Mucosa of stomach (tissue), 1 donor: ENCODE results near the gene UNC13B.

ENCODE experiments used
- H3K27me3 ChIP-seq: one replicate; pipeline ENCODE4 v1.7.0; 2013; ENCODE audit warnings: mild to moderate bottlenecking, low read length; ENCODE audit not compliant: control insufficient read depth, insufficient read depth
- H3K36me3 ChIP-seq: one replicate; pipeline ENCODE4 v1.7.0; 2013; ENCODE audit warnings: low read length; ENCODE audit not compliant: control insufficient read depth, insufficient read depth
- H3K4me1 ChIP-seq: one replicate; pipeline ENCODE4 v1.7.0; 2013; ENCODE audit warnings: mild to moderate bottlenecking, low read length; ENCODE audit not compliant: control insufficient read depth, insufficient read depth
- H3K4me3 ChIP-seq: one replicate; pipeline ENCODE4 v1.7.0; 2013; ENCODE audit warnings: low read length
- H3K9ac ChIP-seq: one replicate; pipeline ENCODE4 v1.7.0; 2013; ENCODE audit warnings: mild to moderate bottlenecking, low read length, moderate library complexity
- H3K9me3 ChIP-seq: one replicate; pipeline ENCODE4 v1.7.0; 2013; ENCODE audit warnings: mild to moderate bottlenecking, low read length, moderate library complexity; ENCODE audit not compliant: control insufficient read depth
- donor health status: Pancreatic carcinoma.

Gene UNC13B

DNA sequence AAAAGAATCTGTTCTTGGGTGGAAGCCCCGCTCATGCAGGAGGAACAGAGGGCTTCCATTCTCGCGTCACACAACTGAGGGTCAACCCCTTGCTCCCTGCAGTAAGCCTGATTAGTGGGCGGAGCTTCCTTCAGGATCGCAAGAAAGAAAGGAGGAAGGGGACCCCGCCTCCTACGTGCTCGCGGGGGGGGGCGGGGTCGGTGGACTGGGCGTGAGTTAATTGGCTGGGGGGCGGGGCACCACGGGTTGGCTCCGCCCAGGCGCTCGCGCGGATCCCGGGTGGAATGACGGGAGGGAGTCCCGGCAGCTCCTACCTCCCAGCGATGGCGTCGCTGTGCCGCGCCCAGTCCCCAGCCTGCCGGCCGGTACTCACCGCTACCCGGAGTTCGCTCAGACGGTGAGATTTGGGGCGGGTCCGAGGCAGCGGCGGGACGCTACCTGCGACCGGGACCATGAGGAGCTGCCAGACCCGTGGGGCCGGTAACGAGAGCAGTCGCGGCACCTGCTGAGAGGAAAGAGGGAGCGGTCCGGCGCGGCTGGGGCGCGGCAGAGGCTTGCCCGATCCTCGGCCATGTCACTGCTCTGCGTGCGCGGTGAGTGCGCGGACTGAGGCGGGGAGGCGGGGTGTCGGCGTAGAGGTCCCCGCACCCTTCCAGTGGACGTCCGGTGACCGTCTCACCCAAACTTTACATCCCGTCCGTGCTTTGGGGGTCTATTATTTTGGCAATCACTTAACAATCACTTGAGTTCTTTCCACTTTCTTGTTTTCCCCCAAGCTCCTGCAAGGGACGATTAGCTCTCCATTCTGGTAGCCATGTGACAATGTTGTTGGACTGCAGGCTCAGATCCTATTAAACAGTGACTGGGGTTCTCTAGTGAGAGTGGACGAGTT lies at the start of gene UNC13B:
TSS of gene UNC13B (plus strand) at position 297 of the 892 bp plus-strand sequence. CDS start at position 572, 275 bp downstream.
- Histone ChIP-seq H3K4me1 (no peaks in the 10 kb centered on the region), H3K4me3 (peak within 1 kb of the TSS; percentile 56), H3K9ac (peak within 1 kb of the TSS; percentile 62), H3K27me3 (no peaks in the 10 kb centered on the region), H3K9me3 (no peaks in the 10 kb centered on the region), H3K36me3 (no peaks in the 10 kb centered on the region)

DNA sequence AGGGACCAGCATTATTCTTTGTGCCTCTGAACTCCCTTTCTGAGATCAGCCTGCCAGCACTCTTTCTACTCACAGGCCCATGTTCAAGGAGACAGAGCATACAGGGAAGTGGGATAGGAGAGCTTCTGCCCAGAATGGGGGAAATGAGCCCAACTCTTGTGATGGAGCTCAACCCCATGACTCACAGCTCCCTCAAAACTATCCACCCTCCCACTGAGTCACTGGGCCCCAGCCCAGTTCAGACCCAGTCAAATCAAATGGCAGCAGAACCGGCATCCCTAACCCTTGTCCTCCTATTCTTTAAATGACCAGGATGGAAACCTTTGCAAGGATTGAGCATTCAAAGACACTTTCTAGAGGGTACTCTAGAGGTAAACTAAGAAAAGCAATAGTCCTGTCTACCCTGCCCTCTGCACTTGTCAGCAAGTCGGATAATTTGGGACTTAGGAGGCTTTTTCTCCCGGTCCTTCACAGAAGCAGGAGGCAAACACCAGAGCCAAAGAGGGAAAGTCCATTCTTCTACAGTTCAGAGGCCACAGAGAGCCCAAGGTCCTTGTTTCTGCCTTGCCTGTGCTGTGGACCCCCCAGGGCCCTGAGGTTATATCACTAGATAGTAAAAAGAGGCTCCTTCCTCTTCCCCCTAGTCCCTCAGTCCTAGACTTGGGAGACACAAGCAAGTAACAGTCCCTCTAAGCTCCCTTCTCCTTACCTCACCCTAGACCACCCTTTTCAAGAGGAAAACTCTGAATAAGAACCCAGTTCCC lies 49.4 kb upstream of the UNC13B start:
- H3K36me3 ChIP-seq: no peaks in the 10 kb centered on the region
- no peak overlapping the region for H3K4me3 ChIP-seq
- H3K9me3 ChIP-seq: no peaks in the 10 kb centered on the region
- H3K4me1 ChIP-seq: peaks cover 38% of the 10 kb centered on the region
- H3K27me3 ChIP-seq: no peaks in the 10 kb centered on the region
- H3K9ac ChIP-seq: peak overlapping the region; percentile 32

DNA sequence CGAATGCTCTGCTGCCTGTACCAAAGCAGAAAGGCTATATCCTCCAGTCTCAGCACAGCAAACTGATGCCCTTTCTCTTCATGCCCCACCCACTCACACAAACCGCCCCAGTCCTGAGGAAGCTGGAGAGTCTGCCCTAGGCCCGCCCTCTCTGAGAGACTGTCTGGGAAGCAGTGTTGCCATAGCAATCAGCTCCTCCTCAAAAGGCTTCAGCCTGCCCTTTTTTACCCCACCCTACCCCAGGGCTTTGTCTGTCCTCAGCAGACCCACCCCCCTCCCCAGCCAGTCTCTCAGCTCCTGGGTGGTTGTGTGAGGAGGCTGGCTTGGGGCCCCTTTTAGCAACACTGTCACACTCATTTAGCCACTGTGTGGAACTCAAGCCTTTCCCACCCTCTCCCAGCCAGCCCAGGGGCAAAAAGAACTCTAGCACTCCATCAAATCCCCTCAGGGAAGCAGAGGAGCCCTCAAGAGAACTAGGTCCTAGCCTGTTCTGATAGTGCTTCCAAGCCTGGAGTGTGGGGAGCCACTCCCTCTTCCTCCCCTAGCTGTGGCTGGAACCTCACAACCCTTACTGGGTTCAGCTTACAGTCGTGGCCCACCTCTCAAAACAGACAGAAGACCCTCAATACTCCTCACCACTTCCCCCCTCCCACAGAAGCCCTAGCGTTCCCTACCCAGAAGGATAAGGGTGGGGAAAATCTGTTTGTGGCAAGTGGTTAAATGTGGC lies 47.5 kb upstream of the UNC13B start:
- Histone ChIP-seq H3K27me3 (no peaks in the 10 kb centered on the region), H3K9ac (peak overlapping the region; percentile 64), H3K9me3 (no peaks in the 10 kb centered on the region), H3K4me3 (peak overlapping the region; percentile 91), H3K36me3 (no peaks in the 10 kb centered on the region), H3K4me1 (peaks cover 38% of the 10 kb centered on the region)

DNA sequence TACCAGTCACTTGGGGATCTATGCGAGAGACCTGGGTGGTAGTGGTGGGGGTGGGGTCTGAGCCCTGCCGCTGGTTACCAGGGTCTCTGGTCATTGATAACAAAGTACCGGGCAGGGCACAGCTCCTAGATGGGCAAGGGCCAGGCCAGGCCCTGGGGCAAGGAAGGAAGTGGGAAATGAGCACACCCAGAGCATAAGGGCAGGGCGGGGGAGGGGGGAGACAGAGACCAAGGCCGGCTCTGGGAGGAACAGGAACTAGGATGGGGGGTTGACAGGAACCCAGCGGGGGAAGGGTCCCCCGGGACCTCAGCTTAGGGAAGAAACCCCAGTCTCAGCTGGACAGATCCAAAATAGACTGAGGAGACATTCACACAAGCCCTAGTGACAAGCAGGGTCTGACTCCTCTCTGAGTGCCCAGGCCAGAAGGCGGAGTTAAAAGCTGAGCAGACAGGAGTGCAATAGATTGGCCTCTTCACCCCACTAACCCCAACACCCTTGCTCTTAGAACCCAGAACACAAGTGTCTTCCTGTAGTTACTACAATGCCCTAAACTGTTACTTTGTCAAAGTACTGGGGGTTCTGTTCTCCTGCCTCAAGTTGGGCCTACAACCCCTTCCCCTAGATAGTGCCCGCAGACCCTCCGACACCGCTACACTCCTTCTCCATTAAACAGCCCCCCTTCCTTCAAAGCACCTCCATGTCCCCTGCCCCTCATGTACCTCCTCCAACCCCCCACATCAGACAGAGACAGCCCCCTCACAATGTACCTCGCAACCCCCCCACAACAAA lies 46.8 kb upstream of the UNC13B start:
- peaks cover 36% of the 10 kb centered on the region for H3K4me1 ChIP-seq
- H3K9ac ChIP-seq: peak overlapping the region; percentile 64
- no peaks in the 10 kb centered on the region for H3K36me3 ChIP-seq

DNA sequence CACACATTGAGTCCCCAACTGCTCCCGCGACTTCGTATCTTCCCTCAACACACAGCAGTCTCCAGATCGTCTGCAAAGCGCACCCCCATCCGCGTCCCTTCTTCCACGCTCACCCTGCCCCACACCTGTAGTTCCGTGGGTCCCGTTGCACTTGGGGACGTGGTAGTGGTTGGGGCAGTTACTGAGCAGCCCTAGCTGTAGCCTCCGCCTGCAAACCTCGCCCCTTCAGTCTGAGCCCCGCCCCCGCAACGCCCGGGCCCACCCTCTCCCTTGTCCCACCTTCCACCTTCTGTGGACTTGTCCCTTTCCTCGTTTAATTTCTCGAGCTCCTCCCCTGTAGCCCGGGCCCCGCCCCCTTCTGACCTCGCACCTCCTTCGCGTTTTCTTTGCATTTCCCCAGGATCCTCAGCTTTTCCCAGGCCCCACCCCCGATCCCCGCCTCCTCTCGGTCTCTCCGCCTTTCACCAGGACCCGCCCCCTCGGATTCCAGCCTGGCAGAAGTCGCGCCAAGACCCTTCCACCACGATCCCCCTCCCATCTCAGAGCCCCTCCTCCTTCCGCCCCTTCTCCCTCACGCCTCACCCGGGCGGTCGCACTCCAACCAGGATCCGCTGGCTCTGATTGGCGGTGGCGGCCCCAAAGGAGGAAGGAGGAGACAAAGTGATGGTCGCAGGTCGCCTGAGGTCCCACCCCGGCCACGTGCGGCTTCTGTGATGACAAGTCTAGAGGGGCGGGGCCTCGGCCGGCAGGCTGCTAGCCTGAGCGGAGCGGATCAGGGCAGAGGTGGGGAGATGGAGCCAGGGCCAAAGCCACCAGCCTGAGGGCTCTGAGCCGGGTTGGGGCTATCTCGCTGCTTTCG lies 45.9 kb upstream of the UNC13B start, which contains the start of gene ATOSB:
TSS of gene ATOSB (minus strand) at position 183 of the 859 bp plus-strand sequence. CDS start 7,588 bp downstream, outside the sequence.
- no peaks in the 10 kb centered on the region for H3K9me3 ChIP-seq
- no peaks in the 10 kb centered on the region for H3K36me3 ChIP-seq
- peaks cover 27% of the 10 kb centered on the region for H3K4me1 ChIP-seq
- peak within 1 kb of the TSS; percentile 91 for H3K4me3 ChIP-seq
- H3K9ac ChIP-seq: peak within 1 kb of the TSS; percentile 64
- no peaks in the 10 kb centered on the region for H3K27me3 ChIP-seq

More for the DNA sequence above, 46.8 kb upstream of the UNC13B start:
- Histone ChIP-seq H3K27me3 (no peaks in the 10 kb centered on the region), H3K4me3 (peak overlapping the region; percentile 91), H3K9me3 (no peaks in the 10 kb centered on the region)

DNA sequence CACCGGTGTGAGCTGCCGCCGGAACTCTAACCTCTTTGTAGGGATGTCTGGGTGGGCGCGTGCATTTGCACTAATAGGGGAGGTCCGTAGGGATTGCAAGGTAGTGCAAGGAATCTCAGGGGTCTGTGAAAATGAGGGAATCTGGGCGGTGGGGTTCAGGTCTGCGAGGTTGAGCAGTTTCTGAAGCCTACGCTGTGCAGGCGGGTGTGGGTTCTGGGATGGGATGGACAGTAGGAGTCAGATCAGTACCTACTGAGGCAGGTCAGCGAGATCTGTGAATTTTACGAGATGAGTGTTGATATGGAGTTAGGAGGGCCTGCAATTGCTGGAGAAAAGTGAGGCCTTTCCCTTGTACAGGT lies 45.3 kb upstream of the UNC13B start:
- Histone ChIP-seq H3K4me1 (peaks cover 25% of the 10 kb centered on the region), H3K4me3 (peak overlapping the region; percentile 91), H3K9me3 (no peaks in the 10 kb centered on the region), H3K9ac (peak overlapping the region; percentile 11), H3K36me3 (no peaks in the 10 kb centered on the region), H3K27me3 (no peaks in the 10 kb centered on the region)

DNA sequence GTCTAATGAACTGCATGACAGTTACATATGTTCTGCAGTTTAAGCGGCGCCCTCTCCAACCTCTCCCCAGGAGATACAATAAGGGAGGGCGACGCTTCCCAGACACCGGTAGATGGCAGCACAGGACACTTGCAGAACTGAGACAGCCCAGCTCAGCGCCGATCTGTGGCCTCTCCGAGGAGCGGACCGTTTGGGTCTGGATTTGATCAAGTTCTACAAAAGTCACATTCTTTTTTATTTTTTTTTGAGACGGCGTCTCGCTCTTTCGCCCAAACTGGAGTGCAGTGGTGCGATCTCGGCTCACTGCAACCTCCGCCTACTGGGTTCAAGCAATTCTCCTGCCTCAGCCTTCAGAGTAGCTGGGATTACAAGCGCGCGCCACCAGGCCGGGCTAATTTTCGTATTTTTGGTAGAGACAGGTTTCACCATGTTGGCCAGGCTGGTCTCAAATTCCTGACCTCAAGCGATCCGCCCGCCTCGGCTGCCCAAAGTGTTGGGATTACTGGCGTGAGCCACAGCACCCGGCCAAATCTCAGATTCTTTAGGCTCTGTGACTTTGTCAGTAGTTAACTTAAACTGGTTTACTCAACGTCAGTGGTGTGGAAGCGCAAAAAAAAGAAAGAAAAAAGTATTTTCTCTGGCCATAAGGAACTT lies 44.8 kb upstream of the UNC13B start:
- no peaks in the 10 kb centered on the region for H3K36me3 ChIP-seq
- no peaks in the 10 kb centered on the region for H3K27me3 ChIP-seq
- H3K9me3 ChIP-seq: no peaks in the 10 kb centered on the region
- peak overlapping the region; percentile 91 for H3K4me3 ChIP-seq
- peaks cover 21% of the 10 kb centered on the region for H3K4me1 ChIP-seq
- no peak overlapping the region for H3K9ac ChIP-seq

DNA sequence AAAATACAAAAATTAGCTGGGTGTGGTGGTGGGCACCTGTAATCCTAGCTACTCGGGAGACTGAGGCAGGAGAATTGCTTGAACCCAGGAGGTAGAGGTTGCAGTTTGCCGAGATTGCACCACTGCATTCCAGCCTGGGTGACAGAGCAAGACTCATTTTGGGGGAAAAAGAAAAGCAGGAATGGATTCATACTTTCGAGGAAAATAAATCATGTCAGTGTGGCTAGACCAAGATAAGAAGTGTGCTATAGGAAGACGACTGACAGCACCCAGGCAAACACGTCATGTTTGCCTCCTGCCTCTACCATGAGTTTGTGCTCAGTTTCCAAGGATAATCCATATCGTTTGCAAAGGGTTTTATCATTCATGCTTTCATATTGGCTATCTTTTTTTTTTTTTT lies 26.9 kb upstream of the UNC13B start:
- H3K27me3 ChIP-seq: no peaks in the 10 kb centered on the region
- peaks cover 6% of the 10 kb centered on the region for H3K4me1 ChIP-seq
- H3K9ac ChIP-seq: no peak overlapping the region
- no peaks in the 10 kb centered on the region for H3K9me3 ChIP-seq
- no peaks in the 10 kb centered on the region for H3K36me3 ChIP-seq
- H3K4me3 ChIP-seq: no peak overlapping the region

DNA sequence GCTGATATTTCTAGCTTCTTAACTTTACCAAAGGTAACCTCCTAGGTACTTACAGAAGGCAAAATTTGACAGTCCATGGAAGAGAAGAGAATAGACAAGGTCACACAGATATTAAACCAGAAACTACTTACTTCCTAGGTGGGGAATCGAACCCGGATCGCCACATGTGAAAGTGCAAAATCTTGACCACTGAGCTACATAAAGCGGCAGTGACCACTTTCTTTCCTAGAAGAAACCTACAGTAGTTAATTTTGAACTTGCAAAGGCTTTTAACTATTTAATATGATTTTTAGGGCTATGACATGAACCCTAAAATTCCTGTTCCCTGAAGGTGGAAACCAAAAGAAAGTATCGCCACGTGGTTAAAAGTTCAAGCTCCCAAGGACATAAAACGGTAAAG lies 25.8 kb upstream of the UNC13B start:
- Histone ChIP-seq H3K9ac (no peak overlapping the region), H3K4me3 (no peak overlapping the region), H3K36me3 (no peaks in the 10 kb centered on the region), H3K4me1 (peaks cover 6% of the 10 kb centered on the region), H3K27me3 (no peaks in the 10 kb centered on the region), H3K9me3 (no peaks in the 10 kb centered on the region)

DNA sequence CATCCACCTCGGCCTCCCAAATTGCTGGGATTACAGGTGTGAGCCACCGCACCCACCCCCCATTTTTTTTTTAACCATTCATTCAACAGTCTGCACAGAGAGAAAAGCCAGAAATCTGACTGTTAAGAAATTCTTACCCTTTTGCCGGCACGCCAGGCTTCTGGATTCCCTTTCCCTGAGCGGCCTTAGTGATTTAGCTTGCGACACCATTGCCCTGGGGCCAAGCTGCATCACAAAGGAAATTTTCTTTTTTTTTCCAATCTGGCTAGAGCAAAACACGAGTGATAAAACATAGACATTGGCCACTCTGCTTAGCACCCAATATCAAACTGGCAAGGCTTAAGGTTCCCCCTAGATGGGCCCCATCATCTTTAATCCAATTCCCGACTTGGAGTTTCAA lies 24.9 kb upstream of the UNC13B start:
- no peaks in the 10 kb centered on the region for H3K27me3 ChIP-seq
- H3K36me3 ChIP-seq: no peaks in the 10 kb centered on the region
- H3K4me1 ChIP-seq: peaks cover 6% of the 10 kb centered on the region
- H3K9me3 ChIP-seq: no peaks in the 10 kb centered on the region
- no peak overlapping the region for H3K9ac ChIP-seq
- H3K4me3 ChIP-seq: no peak overlapping the region
